HepG2 (cell line): ENCODE data around the gene SRPRA. TPM values are rescaled to one million over a fixed set of nuclear protein-coding genes. Genes with fewer than 3 reads are reported as not detected.

Experiments used
- ATAC-seq: fragments of 200-7000 bp; cut with Tn5 transposase; 3 replicates; pipeline ENCODE4 v1.9.1; 2020; ENCODE audit warnings: mild to moderate bottlenecking, moderate library complexity
- BruUV-seq: library from RNA; stranded (reverse); fragments of 400-500 nt; replicated peaks from 2 replicates; lab custom pipeline; 2021; lab: Mats Ljungman, UMichigan
- CTCF ChIA-PET: fragments of 300-600 bp; formaldehyde crosslinking; extraction: SDS; loops from one replicate; lab custom pipeline; 2021; ENCODE audit warnings: low total read pairs, inconsistent platforms, low intra/inter-chr PET ratio; lab: Yijun Ruan, JAX
- POLR2A ChIA-PET: fragments of 350-600 bp; sonication (Branson Sonifier 250); formaldehyde crosslinking; loops from one replicate; lab custom pipeline; 2020; ENCODE audit warnings: antibody characterized with exemption, inconsistent platforms; lab: Yijun Ruan, JAX
- DNase-seq: peaks from one replicate; pipeline ENCODE4 v3.0.0-alpha.2; 2015; ENCODE audit warnings: low spot score
- FAIRE-seq: peaks from 3 replicates; lab custom pipeline; 2011; peaks lifted over from hg19 to GRCh38; lab: Jason Lieb, UNC
- H2AFZ ChIP-seq: one replicate; pipeline ENCODE4 v1.6.1; 2011; ENCODE audit warnings: low read length, inconsistent platforms
- H3K27ac ChIP-seq: fragments of 300-600 bp; 3 replicates; pipeline ENCODE4 v1.8.0; 2011; ENCODE audit warnings: mixed run types, mild to moderate bottlenecking, mixed read lengths, low read length, inconsistent platforms; ENCODE audit not compliant: insufficient read depth; ENCODE audit errors: extremely low read length
- H3K27me3 ChIP-seq, 2 experiments: fragments of 200-600 bp in 1 of 2; 2 replicates in 1 of 2; 3 replicates in 1 of 2; pipeline versions ENCODE4 v1.6.0 to v1.8.0; 2011; ENCODE audit warnings: low read length in 2 of 2, mild to moderate bottlenecking in 2 of 2, moderate library complexity in 2 of 2, inconsistent platforms in 1 of 2; ENCODE audit not compliant: insufficient read depth in 2 of 2, control insufficient read depth in 1 of 2
- H3K36me3 ChIP-seq, 2 experiments: fragments of 200-600 bp in 1 of 2; replicated peaks in 1 of 2; 2 replicates in 1 of 2; 3 replicates in 1 of 2; pipeline versions ENCODE4 v1.5.1 to v1.8.0; 2011; ENCODE audit warnings: low read length in 2 of 2, inconsistent platforms in 1 of 2; ENCODE audit not compliant: insufficient read depth in 2 of 2, control insufficient read depth in 1 of 2
- H3K4me1 ChIP-seq: 2 replicates; pipeline ENCODE4 v1.5.1; 2012; ENCODE audit warnings: low read length, inconsistent platforms; ENCODE audit not compliant: insufficient read depth
- H3K4me2 ChIP-seq: 2 replicates; pipeline ENCODE4 v1.6.0; 2011; ENCODE audit warnings: low read depth, low read length, inconsistent platforms
- H3K4me3 ChIP-seq, 3 experiments: fragments of 200-600 bp in 1 of 3; sonication (generic), shearing (Covaris generic) in 1 of 3; replicated peaks in 1 of 3; 2 replicates each; pipeline ENCODE4 v1.5.1; 2011 to 2016; ENCODE audit warnings: low read length in 3 of 3, inconsistent platforms in 2 of 3, low read depth in 2 of 3, mild to moderate bottlenecking in 2 of 3, control low read depth in 1 of 3, mixed read lengths in 1 of 3; ENCODE audit not compliant: insufficient read depth in 1 of 3
- H3K79me2 ChIP-seq: one replicate; pipeline ENCODE4 v1.6.1; 2011; ENCODE audit warnings: low read length, inconsistent platforms; ENCODE audit not compliant: insufficient read depth
- H3K9ac ChIP-seq: 2 replicates; pipeline ENCODE4 v1.6.0; 2011; ENCODE audit warnings: mild to moderate bottlenecking, low read depth, low read length, inconsistent platforms; ENCODE audit not compliant: insufficient read depth
- H3K9me3 ChIP-seq: 2 replicates; pipeline ENCODE4 v1.5.1; 2012; ENCODE audit warnings: mild to moderate bottlenecking, low read length
- H4K20me1 ChIP-seq: 2 replicates; pipeline ENCODE4 v1.6.0; 2011; ENCODE audit warnings: inconsistent platforms, mild to moderate bottlenecking, low read length, moderate library complexity; ENCODE audit not compliant: insufficient read depth
- ADNP ChIP-seq: sonication (generic); formaldehyde crosslinking; IDR thresholded peaks from 2 replicates; pipeline ENCODE4 v1.4.0; 2020; ENCODE audit warnings: missing genetic modification reagents
- CENPX ChIP-seq: sonication (generic); formaldehyde crosslinking; IDR thresholded peaks from 2 replicates; pipeline ENCODE4 v1.9.0; 2021; ENCODE audit warnings: mild to moderate bottlenecking, missing genetic modification reagents, moderate library complexity
- DMAP1 ChIP-seq: IDR thresholded peaks from 2 replicates; pipeline ENCODE4 v1.6.1; 2016
- HDAC1 ChIP-seq: sonication (generic); formaldehyde crosslinking; IDR thresholded peaks from 2 replicates; pipeline ENCODE4 v1.5.1; 2020; ENCODE audit warnings: mild to moderate bottlenecking, missing genetic modification reagents
- KDM5A ChIP-seq: fragments of 200-600 bp; sonication (generic); IDR thresholded peaks from 2 replicates; pipeline ENCODE4 v1.7.0; 2018; ENCODE audit warnings: antibody characterized with exemption, mild to moderate bottlenecking, low read length, borderline replicate concordance
- KLF11 ChIP-seq: IDR thresholded peaks from 2 replicates; pipeline ENCODE4 v1.6.1; 2016; ENCODE audit warnings: missing compliant biosample characterization
- MXD1 ChIP-seq: sonication (generic); formaldehyde crosslinking; IDR thresholded peaks from 2 replicates; pipeline ENCODE4 v1.4.0; 2020; ENCODE audit warnings: mild to moderate bottlenecking, missing genetic modification reagents
- NCOR1 ChIP-seq: fragments of 200-600 bp; sonication (generic); IDR thresholded peaks from 2 replicates; pipeline ENCODE4 v1.7.0; 2017; ENCODE audit warnings: antibody characterized with exemption, low read length, borderline replicate concordance
- SOX5 ChIP-seq: IDR thresholded peaks from 2 replicates; pipeline ENCODE4 v1.6.1; 2016; ENCODE audit warnings: borderline replicate concordance
- SYNCRIP ChIP-seq: fragments of 200-400 bp; formaldehyde crosslinking; IDR thresholded peaks from 2 replicates; pipeline ENCODE4 v1.6.1; 2018; ENCODE audit warnings: mild to moderate bottlenecking, low read depth, low read length; ENCODE audit not compliant: insufficient read depth
- ZNF224 ChIP-seq: sonication (generic); formaldehyde crosslinking; IDR thresholded peaks from 2 replicates; pipeline ENCODE4 v1.5.0; 2020; ENCODE audit warnings: mild to moderate bottlenecking, missing genetic modification reagents
- WGBS: methylation state at CpG from one replicate; pipeline ENCODE4 v1.1.6; 2017; ENCODE audit warnings: low lambda C conversion rate; 5-methylcytosine and 5-hydroxymethylcytosine counted together
- in situ Hi-C: cut with HindIII; loops from 2 replicates; pipeline ENCODE4 v1.10.0; 2017; ENCODE audit warnings: low pct_unique_long_range_greater_than_20kb; ENCODE audit not compliant: extremely low pct_ligation_motif_present
- intact Hi-C: fragments of 100-400 bp; cut with micrococcal nuclease; formaldehyde crosslinking; loops from one replicate; pipeline ENCODE4 v1.10.0; 2022; ENCODE audit not compliant: unreplicated experiment
- polyA plus RNA-seq, 8 experiments: library from polyadenylated mRNA; depleted of rRNA in 3 of 8; stranded (reverse) in 7 of 8; unstranded in 1 of 8; fragments of >200 nt; fragmentation: Illumina TruSeq in 4 of 8; extraction: Trizol in 4 of 8; gene quantifications; 2 replicates each; pipeline versions ENCODE4 v1.2.1 to v1.2.3, GENCODE V29; 2011 to 2016; ENCODE audit warnings: low read depth in 4 of 8, missing spikeins in 1 of 8, mixed read lengths in 1 of 8; ENCODE audit not compliant: insufficient read depth in 1 of 8
- total RNA-seq, 5 experiments: library from RNA; depleted of rRNA; stranded (reverse); fragments of >200 nt; fragmentation: Illumina TruSeq; extraction: Trizol; gene quantifications; 2 replicates each; pipeline ENCODE4 v1.2.3, GENCODE V29; 2016; ENCODE audit warnings: low read depth in 1 of 5
- TF ChIP-seq, protein P1 (sequence below): sonication (generic); formaldehyde crosslinking; IDR thresholded peaks from 2 replicates; pipeline ENCODE4 v1.4.0; 2020; ENCODE audit warnings: mild to moderate bottlenecking, missing genetic modification reagents
- TF ChIP-seq, protein P2 (sequence below): sonication (generic); formaldehyde crosslinking; IDR thresholded peaks from 2 replicates; pipeline ENCODE4 v1.4.0; 2020; ENCODE audit warnings: missing genetic modification reagents
- TF ChIP-seq, protein P3 (sequence below): sonication (generic); formaldehyde crosslinking; IDR thresholded peaks from 2 replicates; pipeline ENCODE4 v1.8.1; 2023; ENCODE audit warnings: mild to moderate bottlenecking, missing genetic modification reagents
- TF ChIP-seq, protein P4 (sequence below): sonication (generic); formaldehyde crosslinking; IDR thresholded peaks from 2 replicates; pipeline ENCODE4 v1.9.0; 2021; ENCODE audit warnings: missing genetic modification reagents, borderline replicate concordance

The SRPRA gene
- total and polyA plus RNA-seq, 2 of the 13 experiments (the other 11 are each of a cell fraction or from before 2014, with no cell fraction given) = 27.7 to 64.6 TPM

DNA sequence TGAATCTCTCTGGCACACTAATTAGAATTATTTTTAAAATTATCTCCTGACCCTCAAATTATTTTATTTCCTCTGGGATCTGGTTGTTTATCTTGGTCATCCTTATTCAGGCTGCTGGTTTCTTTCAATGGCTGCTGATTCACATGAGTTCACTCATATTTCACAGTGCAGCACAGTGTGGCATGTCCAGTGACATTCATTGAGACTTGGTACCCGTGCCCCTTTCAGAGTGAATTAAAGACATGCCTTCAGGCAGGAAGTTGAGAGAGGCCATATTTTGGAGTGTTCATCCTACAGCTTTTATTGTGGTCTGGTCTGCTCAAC lies 48.7 kb upstream of the SRPRA start:
- Histone ChIP-seq H3K27me3 (no peaks in the 10 kb centered on the region), H3K9me3 (no peaks in the 10 kb centered on the region), H4K20me1 (no peaks in the 10 kb centered on the region), H2AFZ (no peak overlapping the region), H3K79me2 (no peaks in the 10 kb centered on the region), H3K4me2 (no peak overlapping the region), H3K27ac (no peak overlapping the region), H3K36me3 (no peaks in the 10 kb centered on the region), H3K4me3 (no peak overlapping the region), H3K9ac (no peak overlapping the region), H3K4me1 (no peaks in the 10 kb centered on the region)
- POLR2A ChIA-PET = no interaction called here
- in situ Hi-C loops (no loop called here), intact Hi-C loops (no loop called here)
- no peak for FAIRE-seq
- 88% methylated on average over 1 of the region's 1 CpG for WGBS
- no peak for TF ChIP-seq DMAP1 (CRISPR knock-in tag)
- TF ChIP-seq CENPX (CRISPR knock-in tag) = no peak
- TF ChIP-seq, protein P1, sequence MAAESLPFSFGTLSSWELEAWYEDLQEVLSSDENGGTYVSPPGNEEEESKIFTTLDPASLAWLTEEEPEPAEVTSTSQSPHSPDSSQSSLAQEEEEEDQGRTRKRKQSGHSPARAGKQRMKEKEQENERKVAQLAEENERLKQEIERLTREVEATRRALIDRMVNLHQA = no peak
- no peak for TF ChIP-seq KLF11 (CRISPR knock-in tag)
- TF ChIP-seq ADNP = no peak
- TF ChIP-seq HDAC1 = no peak
- TF ChIP-seq, protein P2, sequence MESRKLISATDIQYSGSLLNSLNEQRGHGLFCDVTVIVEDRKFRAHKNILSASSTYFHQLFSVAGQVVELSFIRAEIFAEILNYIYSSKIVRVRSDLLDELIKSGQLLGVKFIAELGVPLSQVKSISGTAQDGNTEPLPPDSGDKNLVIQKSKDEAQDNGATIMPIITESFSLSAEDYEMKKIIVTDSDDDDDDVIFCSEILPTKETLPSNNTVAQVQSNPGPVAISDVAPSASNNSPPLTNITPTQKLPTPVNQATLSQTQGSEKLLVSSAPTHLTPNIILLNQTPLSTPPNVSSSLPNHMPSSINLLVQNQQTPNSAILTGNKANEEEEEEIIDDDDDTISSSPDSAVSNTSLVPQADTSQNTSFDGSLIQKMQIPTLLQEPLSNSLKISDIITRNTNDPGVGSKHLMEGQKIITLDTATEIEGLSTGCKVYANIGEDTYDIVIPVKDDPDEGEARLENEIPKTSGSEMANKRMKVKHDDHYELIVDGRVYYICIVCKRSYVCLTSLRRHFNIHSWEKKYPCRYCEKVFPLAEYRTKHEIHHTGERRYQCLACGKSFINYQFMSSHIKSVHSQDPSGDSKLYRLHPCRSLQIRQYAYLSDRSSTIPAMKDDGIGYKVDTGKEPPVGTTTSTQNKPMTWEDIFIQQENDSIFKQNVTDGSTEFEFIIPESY = no peak
- no peak for TF ChIP-seq SOX5 (CRISPR knock-in tag)
- TF ChIP-seq, protein P3, sequence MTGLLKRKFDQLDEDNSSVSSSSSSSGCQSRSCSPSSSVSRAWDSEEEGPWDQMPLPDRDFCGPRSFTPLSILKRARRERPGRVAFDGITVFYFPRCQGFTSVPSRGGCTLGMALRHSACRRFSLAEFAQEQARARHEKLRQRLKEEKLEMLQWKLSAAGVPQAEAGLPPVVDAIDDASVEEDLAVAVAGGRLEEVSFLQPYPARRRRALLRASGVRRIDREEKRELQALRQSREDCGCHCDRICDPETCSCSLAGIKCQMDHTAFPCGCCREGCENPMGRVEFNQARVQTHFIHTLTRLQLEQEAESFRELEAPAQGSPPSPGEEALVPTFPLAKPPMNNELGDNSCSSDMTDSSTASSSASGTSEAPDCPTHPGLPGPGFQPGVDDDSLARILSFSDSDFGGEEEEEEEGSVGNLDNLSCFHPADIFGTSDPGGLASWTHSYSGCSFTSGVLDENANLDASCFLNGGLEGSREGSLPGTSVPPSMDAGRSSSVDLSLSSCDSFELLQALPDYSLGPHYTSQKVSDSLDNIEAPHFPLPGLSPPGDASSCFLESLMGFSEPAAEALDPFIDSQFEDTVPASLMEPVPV (CRISPR knock-in tag) = no peak
- TF ChIP-seq, protein P4, sequence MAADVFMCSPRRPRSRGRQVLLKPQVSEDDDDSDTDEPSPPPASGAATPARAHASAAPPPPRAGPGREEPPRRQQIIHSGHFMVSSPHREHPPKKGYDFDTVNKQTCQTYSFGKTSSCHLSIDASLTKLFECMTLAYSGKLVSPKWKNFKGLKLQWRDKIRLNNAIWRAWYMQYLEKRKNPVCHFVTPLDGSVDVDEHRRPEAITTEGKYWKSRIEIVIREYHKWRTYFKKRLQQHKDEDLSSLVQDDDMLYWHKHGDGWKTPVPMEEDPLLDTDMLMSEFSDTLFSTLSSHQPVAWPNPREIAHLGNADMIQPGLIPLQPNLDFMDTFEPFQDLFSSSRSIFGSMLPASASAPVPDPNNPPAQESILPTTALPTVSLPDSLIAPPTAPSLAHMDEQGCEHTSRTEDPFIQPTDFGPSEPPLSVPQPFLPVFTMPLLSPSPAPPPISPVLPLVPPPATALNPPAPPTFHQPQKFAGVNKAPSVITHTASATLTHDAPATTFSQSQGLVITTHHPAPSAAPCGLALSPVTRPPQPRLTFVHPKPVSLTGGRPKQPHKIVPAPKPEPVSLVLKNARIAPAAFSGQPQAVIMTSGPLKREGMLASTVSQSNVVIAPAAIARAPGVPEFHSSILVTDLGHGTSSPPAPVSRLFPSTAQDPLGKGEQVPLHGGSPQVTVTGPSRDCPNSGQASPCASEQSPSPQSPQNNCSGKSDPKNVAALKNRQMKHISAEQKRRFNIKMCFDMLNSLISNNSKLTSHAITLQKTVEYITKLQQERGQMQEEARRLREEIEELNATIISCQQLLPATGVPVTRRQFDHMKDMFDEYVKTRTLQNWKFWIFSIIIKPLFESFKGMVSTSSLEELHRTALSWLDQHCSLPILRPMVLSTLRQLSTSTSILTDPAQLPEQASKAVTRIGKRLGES = no peak
- TF ChIP-seq MXD1 (CRISPR knock-in tag) = no peak
- TF ChIP-seq NCOR1 = no peak
- no peak for TF ChIP-seq ZNF224 (CRISPR knock-in tag)
- no peak for TF ChIP-seq KDM5A
- no peak for TF ChIP-seq SYNCRIP
- CTCF ChIA-PET = no interaction called here
- no peak for DNase-seq
- ATAC-seq = no peak
- BruUV-seq = no TSS peak
